Fibroblast of the aortic adventitia (primary cell): ENCODE results near the gene CRYAB. TPM values are rescaled to one million over a fixed set of nuclear protein-coding genes. Genes with fewer than 3 reads are reported as not detected.

Experiments used
- DNase-seq: peaks from one replicate; pipeline ENCODE4 v3.0.0-alpha.2; 2010; ENCODE audit warnings: low read depth
- H3K4me3 ChIP-seq: 2 replicates; pipeline ENCODE4 v1.5.1; 2011; ENCODE audit warnings: low read depth, mild to moderate bottlenecking, control low read depth, low read length, moderate library complexity
- total RNA-seq: library from RNA; depleted of rRNA; stranded (reverse); fragments of >200 nt; gene quantifications from 2 replicates; pipeline ENCODE4 v1.2.3, GENCODE V29; 2012; ENCODE audit warnings: low replicate concordance
- TF ChIP-seq, protein P1 (sequence below): IDR thresholded peaks from 2 replicates; pipeline ENCODE4 v1.5.1; 2011; ENCODE audit warnings: mild to moderate bottlenecking, low read length, control low read depth, inconsistent platforms; ENCODE audit not compliant: insufficient read depth

CRYAB gene
- total RNA-seq, 1 donor, result 60.2 TPM

DNA sequence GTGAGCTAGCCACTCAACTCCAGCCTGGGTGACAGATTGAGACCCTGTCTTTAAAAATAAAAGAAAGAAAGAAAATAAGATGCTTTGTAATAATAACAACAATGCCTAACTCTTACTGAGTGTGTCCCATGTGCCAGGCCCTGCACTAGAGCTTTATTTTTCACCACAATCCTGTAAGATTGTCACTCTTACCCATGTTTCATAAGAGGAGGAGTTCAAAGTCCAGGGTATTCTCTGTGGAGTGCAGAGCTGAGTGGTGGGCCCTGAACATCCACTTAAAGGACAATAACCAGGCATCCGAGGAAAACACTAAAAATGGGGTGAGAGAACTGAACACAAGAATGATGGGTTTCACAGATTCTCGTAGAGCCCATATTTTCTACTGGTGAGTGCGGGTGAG lies 6.2 kb upstream of the CRYAB start:
- no peak for DNase-seq
- no peak overlapping the region for H3K4me3 ChIP-seq
- TF ChIP-seq, protein P1, sequence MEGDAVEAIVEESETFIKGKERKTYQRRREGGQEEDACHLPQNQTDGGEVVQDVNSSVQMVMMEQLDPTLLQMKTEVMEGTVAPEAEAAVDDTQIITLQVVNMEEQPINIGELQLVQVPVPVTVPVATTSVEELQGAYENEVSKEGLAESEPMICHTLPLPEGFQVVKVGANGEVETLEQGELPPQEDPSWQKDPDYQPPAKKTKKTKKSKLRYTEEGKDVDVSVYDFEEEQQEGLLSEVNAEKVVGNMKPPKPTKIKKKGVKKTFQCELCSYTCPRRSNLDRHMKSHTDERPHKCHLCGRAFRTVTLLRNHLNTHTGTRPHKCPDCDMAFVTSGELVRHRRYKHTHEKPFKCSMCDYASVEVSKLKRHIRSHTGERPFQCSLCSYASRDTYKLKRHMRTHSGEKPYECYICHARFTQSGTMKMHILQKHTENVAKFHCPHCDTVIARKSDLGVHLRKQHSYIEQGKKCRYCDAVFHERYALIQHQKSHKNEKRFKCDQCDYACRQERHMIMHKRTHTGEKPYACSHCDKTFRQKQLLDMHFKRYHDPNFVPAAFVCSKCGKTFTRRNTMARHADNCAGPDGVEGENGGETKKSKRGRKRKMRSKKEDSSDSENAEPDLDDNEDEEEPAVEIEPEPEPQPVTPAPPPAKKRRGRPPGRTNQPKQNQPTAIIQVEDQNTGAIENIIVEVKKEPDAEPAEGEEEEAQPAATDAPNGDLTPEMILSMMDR, result no peak

DNA sequence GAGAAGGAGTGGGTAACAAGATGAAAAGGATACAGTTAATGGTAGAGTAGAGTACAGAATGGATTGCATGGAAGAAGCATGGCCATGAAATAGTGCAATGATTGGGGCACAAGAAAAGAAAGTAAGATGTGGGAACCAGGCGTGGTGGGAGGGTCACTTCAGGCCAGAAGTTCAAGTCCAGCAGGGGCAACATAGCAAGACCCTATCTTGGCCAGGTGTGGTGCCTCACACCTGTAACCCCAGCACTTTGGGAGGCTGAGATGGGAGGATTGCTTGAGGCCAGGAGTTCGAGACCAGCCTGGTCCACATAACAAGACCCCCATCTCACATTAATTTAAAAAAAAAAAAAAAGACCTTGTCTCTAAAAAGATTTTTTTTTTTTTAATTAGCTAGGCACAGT lies 5.7 kb upstream of the CRYAB start:
- H3K4me3 ChIP-seq, result no peak overlapping the region
- no peak for DNase-seq
- TF ChIP-seq, protein P1, result no peak

DNA sequence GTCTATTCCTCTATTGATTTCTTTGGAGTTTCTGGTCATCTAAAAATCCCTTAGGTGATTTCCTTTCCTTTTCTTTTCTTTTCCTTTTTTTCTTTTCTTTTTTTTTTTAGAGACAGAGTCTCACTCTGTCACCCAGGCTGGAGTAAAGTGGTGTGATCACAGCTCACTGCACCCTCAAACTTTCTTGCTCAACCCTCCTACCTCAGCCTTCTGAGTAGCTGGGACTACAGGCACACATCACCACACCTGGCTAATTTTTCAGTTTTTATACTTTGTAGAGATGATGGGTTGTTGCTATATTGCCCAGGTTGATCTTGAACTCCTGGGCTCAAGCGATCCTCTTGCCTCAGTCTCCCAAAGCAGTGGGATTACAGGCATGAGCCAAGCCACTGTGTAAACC lies 5.2 kb upstream of the CRYAB start:
- no peak overlapping the region for H3K4me3 ChIP-seq
- no peak for DNase-seq
- TF ChIP-seq, protein P1, result no peak

DNA sequence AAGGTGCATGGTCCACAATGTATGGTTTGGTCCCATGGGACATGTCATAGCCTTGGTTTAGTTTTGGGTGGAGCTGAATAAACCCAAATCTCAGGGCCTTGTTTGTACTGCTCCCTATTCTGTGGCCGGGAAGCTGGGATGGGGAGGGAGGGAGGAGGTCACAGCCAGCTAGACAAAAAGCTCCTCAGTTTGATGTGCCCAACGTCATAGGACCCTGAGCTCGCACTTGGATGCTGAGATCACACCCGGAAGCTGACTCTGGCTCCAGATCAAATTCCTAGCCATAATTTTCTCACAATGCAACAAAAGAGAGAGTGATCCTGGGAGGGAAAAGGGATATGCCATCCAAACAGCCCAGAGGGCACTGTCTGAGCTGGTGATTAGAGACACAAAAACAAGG lies 2.4 kb upstream of the CRYAB start:
- DNase-seq, result peak; percentile 86
- TF ChIP-seq, protein P1, result no peak
- H3K4me3 ChIP-seq, result peak overlapping the region; percentile 55

DNA sequence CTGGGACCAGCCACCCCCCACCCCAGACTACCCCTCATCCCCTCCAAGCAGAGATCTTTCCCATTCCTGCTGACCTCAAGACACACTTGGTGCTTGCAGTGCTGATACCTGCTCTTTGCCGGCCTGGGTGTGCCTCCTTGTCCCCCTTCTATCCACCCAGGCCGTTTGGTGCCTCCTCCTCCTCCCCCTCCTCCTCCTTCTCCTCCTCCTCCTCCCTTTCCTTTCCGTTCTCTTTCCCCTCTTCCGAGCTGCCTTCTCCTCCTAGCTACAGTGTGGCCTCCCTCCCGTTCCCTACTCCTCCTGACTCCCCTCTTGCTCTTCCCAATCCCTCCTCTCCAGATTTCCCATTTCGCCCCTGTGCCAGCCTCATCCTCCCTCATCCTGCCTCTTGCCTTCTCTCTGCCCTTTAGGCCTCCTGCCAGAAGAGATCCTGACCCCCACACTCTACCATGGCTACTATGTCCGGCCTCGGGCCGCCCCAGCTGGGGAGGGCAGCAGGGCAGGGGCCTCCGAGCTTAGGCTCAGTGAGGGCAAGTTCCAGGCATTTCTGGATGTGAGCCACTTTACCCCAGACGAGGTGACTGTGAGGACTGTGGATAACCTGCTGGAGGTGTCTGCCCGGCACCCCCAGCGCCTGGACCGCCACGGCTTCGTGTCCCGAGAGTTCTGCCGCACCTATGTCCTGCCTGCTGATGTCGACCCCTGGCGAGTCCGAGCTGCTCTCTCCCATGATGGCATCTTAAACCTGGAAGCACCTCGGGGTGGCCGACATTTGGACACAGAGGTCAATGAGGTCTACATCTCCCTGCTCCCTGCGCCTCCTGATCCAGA lies 1.7 kb upstream of the CRYAB start:
- no peak for DNase-seq
- H3K4me3 ChIP-seq, result peak overlapping the region; percentile 55
- TF ChIP-seq, protein P1, result no peak

DNA sequence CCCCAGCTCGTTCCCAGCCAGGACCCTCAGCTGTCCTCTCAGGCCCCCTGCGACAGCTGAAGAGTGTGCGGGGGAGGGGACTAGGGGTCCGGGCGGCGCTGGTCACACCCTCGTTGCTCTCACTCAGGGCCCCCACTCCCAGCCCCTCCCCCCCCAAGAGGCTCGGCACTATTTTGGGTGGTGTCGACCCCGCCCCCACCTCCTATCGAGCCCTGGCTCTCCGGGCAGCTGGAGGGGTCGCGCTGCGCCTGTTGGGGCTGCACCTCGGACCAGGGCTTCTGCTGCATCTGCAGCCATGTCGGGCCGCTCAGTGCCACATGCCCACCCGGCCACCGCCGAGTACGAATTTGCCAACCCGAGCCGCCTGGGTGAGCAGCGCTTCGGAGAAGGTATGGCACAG lies 965 bp upstream of the CRYAB start, which contains the start of gene HSPB2:
Gene HSPB2 (plus strand): TSS at position 200 of the 400 bp plus-strand sequence. CDS start 96 bp downstream, at position 296.
- TF ChIP-seq, protein P1, result no peak
- DNase-seq, result no peak
- H3K4me3 ChIP-seq, result peak within 1 kb of the TSS; percentile 55
